Suppressor macrophage treated with lipopolysaccharide for 1 hour (primary cell): Measurements from ENCODE around the gene ANKDD1B.
A peak's percentile ranks its signal among the peaks of the same experiment; 100 is the strongest.

ENCODE experiments used
- DNase-seq, 3 donors: peaks; one replicate each; pipeline ENCODE4 v3.0.0-alpha.2; 2020 to 2022

Gene ANKDD1B

DNA sequence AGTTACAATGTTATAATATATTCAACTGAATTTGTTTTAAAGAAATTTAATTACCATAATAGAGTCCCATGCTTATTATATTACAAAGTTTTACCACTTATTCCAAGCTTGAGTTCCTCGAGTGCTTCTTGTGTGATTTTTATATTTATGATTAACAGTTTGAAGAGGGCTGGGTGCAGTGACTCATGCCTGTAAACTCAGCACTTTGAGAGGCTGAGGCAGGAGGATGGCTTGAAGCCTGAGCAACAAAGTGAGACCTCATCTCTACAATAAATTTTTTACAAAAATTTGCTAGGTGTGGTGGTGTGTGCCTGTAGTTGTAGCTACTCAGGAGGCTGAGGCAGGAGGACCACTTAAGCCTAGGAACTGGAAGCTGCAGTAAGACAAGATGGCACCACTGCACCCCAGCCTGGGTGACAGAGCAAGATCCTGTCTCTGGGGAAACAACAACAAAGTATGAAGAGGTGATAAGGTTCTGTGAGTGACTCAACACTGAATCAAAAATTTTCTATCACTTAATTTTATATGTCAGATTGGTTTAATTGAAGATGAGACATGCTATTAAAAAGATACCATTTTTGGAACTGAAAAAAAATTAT lies 96.8 kb downstream of the ANKDD1B start:
- DNase-seq = peak in 2 of 3 donors; percentile 35 to 36

DNA sequence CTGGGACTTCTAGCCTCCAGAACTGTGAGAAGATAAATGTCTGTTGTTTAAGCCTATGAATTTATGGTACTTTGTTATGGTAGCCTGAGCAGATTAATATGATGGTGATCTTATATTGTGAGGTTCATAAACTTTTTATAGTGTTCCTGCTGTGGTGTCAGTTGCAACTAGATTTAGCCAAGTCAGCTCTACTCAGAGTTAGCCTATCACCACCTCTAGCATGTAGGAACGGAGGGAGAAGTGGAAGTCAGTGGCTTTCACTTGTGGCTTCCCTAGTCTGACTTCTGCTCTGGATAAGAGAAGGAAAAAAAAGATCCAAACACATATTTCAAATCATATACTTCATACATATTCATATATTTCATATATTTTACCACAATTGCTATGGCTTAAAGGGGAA lies 99.4 kb downstream of the ANKDD1B start:
- DNase-seq = peak; percentile 60 to 65 (median 64)

DNA sequence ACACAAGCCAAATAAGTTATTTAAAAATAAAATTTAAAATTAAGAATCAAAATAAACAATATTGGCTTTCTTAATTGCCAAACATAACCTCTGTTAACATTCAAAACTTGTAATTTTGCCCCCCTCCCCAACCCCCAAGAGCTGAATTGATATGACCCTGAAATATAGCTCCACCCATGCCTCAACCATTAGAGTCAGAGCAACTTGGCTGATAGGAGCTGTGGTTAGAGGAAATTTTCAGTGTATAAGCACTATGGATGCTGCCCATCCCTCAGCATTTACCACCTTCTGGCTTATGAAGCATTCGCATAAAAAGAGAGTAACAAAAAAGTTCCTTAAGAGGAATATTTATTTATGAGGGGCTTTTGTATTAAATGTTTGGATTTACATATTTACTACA lies 99.9 kb downstream of the ANKDD1B start:
- no peak for DNase-seq

DNA sequence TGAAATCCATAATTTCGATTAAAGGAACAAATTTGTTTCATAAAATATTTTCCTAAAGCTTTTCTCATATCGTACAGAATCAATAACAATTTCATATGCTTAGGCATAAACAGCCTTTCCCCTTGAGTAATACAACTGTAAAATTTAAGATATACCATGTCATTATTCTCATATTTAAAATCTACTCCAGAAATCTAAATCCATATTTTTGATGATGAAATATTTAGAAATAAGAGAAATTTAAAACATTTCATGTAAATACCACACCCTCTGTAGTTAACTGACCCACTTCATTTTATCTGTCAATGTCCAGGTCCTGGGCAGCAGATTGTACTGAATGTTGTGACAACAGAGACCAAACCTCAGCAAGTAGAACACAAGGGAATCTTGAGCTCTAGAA lies 100.8 kb downstream of the ANKDD1B start:
- no peak for DNase-seq

DNA sequence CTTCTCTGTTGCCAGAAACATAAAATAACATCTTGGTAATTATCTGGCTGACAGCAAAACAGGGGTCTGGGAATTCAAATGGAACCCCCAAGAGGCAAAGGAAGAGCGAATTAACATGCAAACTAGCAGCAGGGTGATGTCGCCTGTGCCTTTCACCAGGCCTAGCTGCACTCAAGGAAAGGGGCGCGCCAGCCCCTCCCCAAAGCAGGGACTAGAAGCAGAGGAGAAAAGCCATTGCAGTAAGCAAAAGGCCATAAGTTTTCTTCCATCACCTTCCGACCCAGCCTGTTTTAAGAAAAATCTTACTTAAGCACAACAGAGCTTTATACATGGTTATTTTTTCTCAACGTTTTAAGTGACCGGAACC lies 105.4 kb downstream of the ANKDD1B start:
- no peak for DNase-seq

DNA sequence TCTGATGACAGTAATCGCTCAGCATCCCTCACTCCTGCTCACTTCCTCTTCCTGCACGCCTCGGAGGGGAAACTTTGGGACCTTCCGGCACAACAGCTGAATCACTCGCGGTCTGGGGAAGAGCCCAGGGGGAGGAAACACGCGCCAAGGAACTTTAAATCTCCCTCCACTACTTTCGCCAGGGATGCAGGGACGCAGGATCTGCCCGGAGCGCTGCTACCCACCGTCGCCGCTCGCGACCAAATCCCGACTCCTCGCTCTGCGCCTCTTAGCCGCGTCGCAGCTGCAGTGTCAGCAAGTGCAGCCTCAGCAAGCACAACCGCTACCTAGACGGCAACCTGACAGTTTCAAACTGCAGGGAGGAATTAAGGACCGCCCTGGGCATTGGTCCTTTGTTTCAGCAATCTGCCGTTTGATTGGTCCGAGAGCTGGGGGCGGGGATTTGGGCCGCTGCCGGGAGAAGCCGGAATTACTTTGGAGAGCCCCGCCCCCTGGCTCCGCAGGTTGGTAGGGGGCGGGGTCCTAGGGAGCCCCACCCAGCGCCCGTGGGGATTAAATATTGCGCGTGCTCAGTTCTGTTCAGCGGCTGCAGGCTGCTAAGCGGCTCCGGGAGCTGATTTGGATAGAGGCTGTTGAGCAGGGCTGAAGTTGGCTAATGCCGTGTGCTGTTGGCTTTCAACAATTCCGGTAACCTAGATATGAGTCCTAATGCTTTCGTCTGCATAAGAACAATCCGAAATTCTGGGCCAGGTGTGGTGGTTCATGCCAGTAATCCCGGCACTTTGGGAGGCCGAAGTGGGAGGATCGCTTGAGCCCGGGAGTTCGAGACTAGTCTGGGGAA lies 106.0 kb downstream of the ANKDD1B start, which contains the start of gene POC5:
Gene POC5, minus strand, starts transcription at position 356 of the 841 bp plus-strand sequence. CDS start 4,500 bp downstream, outside the sequence.
- DNase-seq = peak; percentile 98 to 99 (median 99)

DNA sequence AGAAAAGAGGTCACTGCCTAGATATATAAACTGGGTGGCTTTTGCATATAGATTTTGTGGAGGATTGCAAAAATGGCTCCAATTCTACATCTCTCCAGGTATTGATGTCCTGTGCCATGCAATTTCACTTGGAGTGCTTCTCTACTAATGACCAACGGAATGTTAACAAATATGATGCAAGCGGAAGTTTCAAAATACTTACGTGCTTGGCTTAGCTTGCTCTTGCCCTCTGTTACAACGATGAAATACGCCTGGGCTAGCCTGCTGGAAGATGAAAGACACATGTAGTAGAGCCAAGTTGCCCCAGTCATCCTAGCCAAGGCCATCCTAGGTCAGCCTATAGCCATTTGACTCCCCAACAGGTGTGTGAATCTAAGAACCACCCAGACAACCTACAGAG lies 109.6 kb downstream of the ANKDD1B start:
- peak in 1 of 3 donors; percentile 33 for DNase-seq
